ENCODE results near the gene DDR1. TPM values are rescaled to one million over a fixed set of nuclear protein-coding genes. Genes with fewer than 3 reads are reported as not detected.

DDR1 gene
- total RNA-seq, 4 donors from 2014 or later: 131 to 261 (median 140) TPM

- intact Hi-C loops (cut with DNase I): no loop called here
- DNase-seq: no peak
- Histone ChIP-seq H3K36me3 (peaks cover 34 to 85% (median 49%) of the 10 kb centered on the region in 3 donors), H3K4me3 (no peak overlapping the region), H3K27ac (no peak overlapping the region), H3K27me3 (no peaks in the 10 kb centered on the region), H3K4me1 (peaks cover 10 to 43% (median 19%) of the 10 kb centered on the region in 3 donors), H3K9me3 (no peaks in the 10 kb centered on the region)
- TF ChIP-seq POLR2A (IDR thresholded peaks at IDR 0.05): no peak
- TF ChIP-seq CTCF (IDR thresholded peaks at IDR 0.05): no peak
- 77 to 83% methylated on average over 9 to 13 of the region's 21 CpGs for WGBS, 2 donors
Measured at GRCh38 chr6:30891816-30892538, 7.7 kb downstream of the DDR1 start.

DNA sequence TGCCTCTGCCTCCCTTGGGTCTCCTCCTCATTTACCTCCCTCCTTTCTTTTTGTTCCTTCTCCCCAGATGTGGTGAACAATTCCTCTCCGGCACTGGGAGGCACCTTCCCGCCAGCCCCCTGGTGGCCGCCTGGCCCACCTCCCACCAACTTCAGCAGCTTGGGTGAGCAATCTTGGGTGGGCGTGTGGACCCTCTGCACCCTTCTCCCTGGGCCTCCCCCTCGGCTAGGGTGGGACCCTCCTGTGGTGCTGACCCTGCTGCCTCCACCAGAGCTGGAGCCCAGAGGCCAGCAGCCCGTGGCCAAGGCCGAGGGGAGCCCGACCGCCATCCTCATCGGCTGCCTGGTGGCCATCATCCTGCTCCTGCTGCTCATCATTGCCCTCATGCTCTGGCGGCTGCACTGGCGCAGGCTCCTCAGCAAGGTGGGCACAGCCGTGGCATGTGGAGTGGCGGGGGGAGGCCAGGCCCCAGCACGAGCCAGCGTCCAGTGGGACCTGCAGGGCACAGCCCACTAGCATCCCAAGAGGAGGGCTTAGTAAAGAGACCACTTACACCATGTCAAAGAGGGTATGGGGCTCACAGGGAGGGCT lies 8.8 kb downstream of the DDR1 start:
- H3K27ac ChIP-seq: no peak overlapping the region
- TF ChIP-seq POLR2A (IDR thresholded peaks at IDR 0.05): no peak
- no peak for TF ChIP-seq CTCF (IDR thresholded peaks at IDR 0.05)
- H3K27me3 ChIP-seq: no peaks in the 10 kb centered on the region
- peaks cover 45 to 97% (median 60%) of the 10 kb centered on the region in 3 donors for H3K36me3 ChIP-seq
- peaks cover 9 to 32% (median 15%) of the 10 kb centered on the region in 3 donors for H3K4me1 ChIP-seq
- no peak for DNase-seq
- no peaks in the 10 kb centered on the region for H3K9me3 ChIP-seq
- WGBS, 2 donors: 60 to 88% methylated on average over 1 to 5 of the region's 16 CpGs
- intact Hi-C loops (cut with DNase I): no loop called here
- no peak overlapping the region for H3K4me3 ChIP-seq

DNA sequence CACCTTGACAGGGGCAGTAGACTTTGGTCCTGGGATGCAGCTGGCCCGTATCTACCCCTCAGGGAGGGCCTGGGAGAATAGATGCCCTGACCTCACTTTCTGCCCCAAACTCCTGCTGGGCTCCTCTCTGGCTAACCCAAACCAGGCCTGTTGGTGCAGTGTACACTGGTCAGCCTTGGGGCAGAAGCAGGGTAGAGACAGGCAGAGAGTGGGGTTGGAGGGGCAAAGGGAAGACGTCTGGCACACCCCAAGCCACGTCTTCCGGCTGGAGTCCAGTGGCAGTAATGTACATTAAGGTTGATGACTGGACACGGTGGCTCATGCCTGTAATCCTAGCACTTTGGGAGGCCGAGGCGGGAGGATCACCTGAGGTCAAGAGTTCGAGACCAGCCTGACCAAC lies 9.3 kb downstream of the DDR1 start:
- Histone ChIP-seq H3K4me1 (peaks cover 9 to 26% (median 10%) of the 10 kb centered on the region in 3 donors), H3K27me3 (no peaks in the 10 kb centered on the region), H3K9me3 (no peaks in the 10 kb centered on the region), H3K27ac (no peak overlapping the region), H3K4me3 (no peak overlapping the region), H3K36me3 (peaks cover 50 to 100% (median 65%) of the 10 kb centered on the region in 3 donors)
- TF ChIP-seq CTCF (IDR thresholded peaks at IDR 0.05) (no peak), POLR2A (IDR thresholded peaks at IDR 0.05) (no peak)
- 84 to 89% methylated on average over 7 to 8 of the region's 8 CpGs for WGBS, 2 donors
- intact Hi-C loops (cut with DNase I): no loop called here
- no peak for DNase-seq

DNA sequence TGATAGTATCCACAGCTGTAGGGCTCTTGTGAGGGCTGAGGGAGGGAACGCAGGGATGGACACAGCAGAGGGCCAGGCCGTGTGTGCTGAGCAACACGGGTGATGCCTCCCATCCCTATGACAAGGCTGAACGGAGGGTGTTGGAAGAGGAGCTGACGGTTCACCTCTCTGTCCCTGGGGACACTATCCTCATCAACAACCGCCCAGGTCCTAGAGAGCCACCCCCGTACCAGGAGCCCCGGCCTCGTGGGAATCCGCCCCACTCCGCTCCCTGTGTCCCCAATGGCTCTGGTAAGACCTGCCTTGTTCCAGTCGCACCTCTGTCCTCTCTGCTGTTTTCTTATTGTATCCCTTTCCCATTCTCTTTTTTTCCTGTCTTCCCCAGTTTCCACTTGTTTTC lies 10.1 kb downstream of the DDR1 start:
- H3K4me3 ChIP-seq: no peak overlapping the region
- peaks cover 9 to 19% (median 9%) of the 10 kb centered on the region in 3 donors for H3K4me1 ChIP-seq
- no peaks in the 10 kb centered on the region for H3K9me3 ChIP-seq
- H3K36me3 ChIP-seq: peaks cover 57 to 100% (median 71%) of the 10 kb centered on the region in 3 donors
- no peak overlapping the region for H3K27ac ChIP-seq
- no peak for TF ChIP-seq POLR2A (IDR thresholded peaks at IDR 0.05)
- no peak for TF ChIP-seq CTCF (IDR thresholded peaks at IDR 0.05)
- no peaks in the 10 kb centered on the region for H3K27me3 ChIP-seq
- no peak for DNase-seq
- WGBS, 2 donors: 84 to 87% methylated on average over 12 of the region's 12 CpGs
- intact Hi-C loops (cut with DNase I): no loop called here

- Histone ChIP-seq H3K4me3 (no peak overlapping the region), H3K36me3 (peaks cover 59 to 100% (median 71%) of the 10 kb centered on the region in 3 donors), H3K9me3 (no peaks in the 10 kb centered on the region), H3K27ac (no peak overlapping the region), H3K27me3 (no peaks in the 10 kb centered on the region), H3K4me1 (peaks cover 6 to 13% (median 8%) of the 10 kb centered on the region in 3 donors)
- WGBS, 2 donors: 84 to 87% methylated on average over 3 of the region's 3 CpGs
- no peak for TF ChIP-seq CTCF (IDR thresholded peaks at IDR 0.05)
- TF ChIP-seq POLR2A (IDR thresholded peaks at IDR 0.05): no peak
- intact Hi-C loops (cut with DNase I): no loop called here
- DNase-seq: no peak
Measured at GRCh38 chr6:30894935-30895334, 10.6 kb downstream of the DDR1 start.
